K562 (cell line): Measurements from ENCODE around the gene AGPAT2. TPM values are rescaled to one million over a fixed set of nuclear protein-coding genes. Genes with fewer than 3 reads are reported as not detected.

Source experiments
- ATF2 ChIP-seq: sonication (generic); formaldehyde crosslinking; IDR thresholded peaks from 2 replicates; pipeline ENCODE4 v1.8.1; 2022; ENCODE audit warnings: missing genetic modification reagents
- CCNT2 ChIP-seq: IDR thresholded peaks from 2 replicates; pipeline ENCODE4 v1.6.1; 2011; ENCODE audit warnings: borderline replicate concordance, low read depth, mild to moderate bottlenecking, moderate library complexity, mixed read lengths, low read length; ENCODE audit not compliant: insufficient read length; ENCODE audit errors: extremely low read depth
- DACH1 ChIP-seq: fragments of 450-650 bp; IDR thresholded peaks from 2 replicates; pipeline ENCODE4 v1.6.1; 2018; ENCODE audit not compliant: partially characterized antibody
- ESRRA ChIP-seq: fragments of 450-650 bp; IDR thresholded peaks from 2 replicates; pipeline ENCODE4 v1.6.1; 2014; ENCODE audit warnings: low read depth, mild to moderate bottlenecking, moderate library complexity, borderline replicate concordance
- EWSR1 ChIP-seq: fragments of 450-650 bp; IDR thresholded peaks from 2 replicates; pipeline ENCODE4 v1.6.1; 2018; ENCODE audit warnings: borderline replicate concordance, mild to moderate bottlenecking, low read depth, moderate library complexity; ENCODE audit not compliant: partially characterized antibody
- IRF9 ChIP-seq: fragments of 450-650 bp; IDR thresholded peaks from 2 replicates; pipeline ENCODE4 v1.6.1; 2016; ENCODE audit warnings: missing biosample characterization, missing genetic modification characterization
- NR3C1 ChIP-seq: sonication (generic); formaldehyde crosslinking; IDR thresholded peaks from 2 replicates; pipeline ENCODE4 v1.8.1; 2022; ENCODE audit warnings: missing genetic modification reagents
- RBM22 ChIP-seq: fragments of 200-400 bp; formaldehyde crosslinking; IDR thresholded peaks from 2 replicates; pipeline ENCODE4 v1.6.1; 2018; ENCODE audit warnings: low read length, low read depth; ENCODE audit not compliant: poor library complexity, severe bottlenecking
- XRCC3 ChIP-seq: fragments of 450-650 bp; IDR thresholded peaks from 2 replicates; pipeline ENCODE4 v1.6.1; 2017; ENCODE audit warnings: mild to moderate bottlenecking, moderate library complexity
- ZNF184 ChIP-seq: sonication (generic); formaldehyde crosslinking; IDR thresholded peaks from 2 replicates; pipeline ENCODE4 v1.5.0; 2020; ENCODE audit warnings: missing genetic modification reagents
- ZNF253 ChIP-seq: fragments of 250-450 bp; sonication (Bioruptor Pico); conservative IDR thresholded peaks from 2 replicates; pipeline ENCODE4 v1.6.1; 2021; ENCODE audit warnings: mild to moderate bottlenecking
- ZNF274 ChIP-seq: IDR thresholded peaks from 2 replicates; pipeline ENCODE4 v1.6.1; 2011; ENCODE audit warnings: low read depth, mild to moderate bottlenecking, low read length, moderate library complexity, borderline replicate concordance
- ZNF280A ChIP-seq: fragments of 450-650 bp; IDR thresholded peaks from 2 replicates; pipeline ENCODE4 v1.6.1; 2018; ENCODE audit warnings: mild to moderate bottlenecking, low read depth; ENCODE audit not compliant: partially characterized antibody
- ZNF449 ChIP-seq: fragments of 250-450 bp; sonication (Bioruptor Pico); IDR thresholded peaks from 2 replicates; pipeline ENCODE4 v1.8.0; 2022; ENCODE audit warnings: moderate library complexity, mild to moderate bottlenecking, inconsistent platforms
- polyA plus RNA-seq, 8 experiments: library from polyadenylated mRNA; depleted of rRNA in 4 of 8; stranded (reverse) in 5 of 8; unstranded in 3 of 8; fragments of >200 nt; fragmentation: Nextera tagmentation in 2 of 8; fragmentation: Illumina TruSeq in 1 of 8; extraction: Ambion mirVana in 2 of 8; extraction: Trizol in 1 of 8; gene quantifications; 2 replicates each; pipeline versions ENCODE4 v1.2.1 to v1.2.3, GENCODE V29; 2011 to 2014; ENCODE audit warnings: inconsistent platforms in 1 of 8, missing spikeins in 1 of 8
- total RNA-seq, 7 experiments: library from RNA; depleted of rRNA in 6 of 7; stranded (reverse); fragments of >200 nt in 6 of 7; fragmentation: Illumina TruSeq in 2 of 7; extraction: Trizol in 2 of 7; gene quantifications; 2 replicates each; pipeline versions ENCODE4 v1.2.1 to v1.2.3, GENCODE V29; 2011 to 2021; ENCODE audit warnings: low replicate concordance in 1 of 7
- TF ChIP-seq, protein P1 (sequence below), 2 experiments: fragments of 450-650 bp; IDR thresholded peaks; 2 replicates each; pipeline ENCODE4 v1.6.1; 2016

The AGPAT2 gene
- total and polyA plus RNA-seq, 9 of the 15 experiments (the other 6 are each of a cell fraction or from before 2014, with no cell fraction given) = 0.13 to 54.5 (median 23.9) TPM

- TF ChIP-seq CCNT2 = no peak
- no peak for TF ChIP-seq DACH1
- no peak for TF ChIP-seq ZNF280A
- TF ChIP-seq NR3C1 (CRISPR knock-in tag) = no peak
- TF ChIP-seq ESRRA = no peak
- no peak for TF ChIP-seq ZNF184 (CRISPR knock-in tag)
- no peak for TF ChIP-seq ZNF253 (CRISPR knock-in tag)
- TF ChIP-seq XRCC3 = no peak
- TF ChIP-seq EWSR1 = no peak
- TF ChIP-seq ZNF274 = no peak
- TF ChIP-seq IRF9 = no peak
- TF ChIP-seq ZNF449 = no peak
- no peak for TF ChIP-seq ATF2 (CRISPR knock-in tag)
- TF ChIP-seq RBM22 = peak; percentile 39
- TF ChIP-seq, protein P1, sequence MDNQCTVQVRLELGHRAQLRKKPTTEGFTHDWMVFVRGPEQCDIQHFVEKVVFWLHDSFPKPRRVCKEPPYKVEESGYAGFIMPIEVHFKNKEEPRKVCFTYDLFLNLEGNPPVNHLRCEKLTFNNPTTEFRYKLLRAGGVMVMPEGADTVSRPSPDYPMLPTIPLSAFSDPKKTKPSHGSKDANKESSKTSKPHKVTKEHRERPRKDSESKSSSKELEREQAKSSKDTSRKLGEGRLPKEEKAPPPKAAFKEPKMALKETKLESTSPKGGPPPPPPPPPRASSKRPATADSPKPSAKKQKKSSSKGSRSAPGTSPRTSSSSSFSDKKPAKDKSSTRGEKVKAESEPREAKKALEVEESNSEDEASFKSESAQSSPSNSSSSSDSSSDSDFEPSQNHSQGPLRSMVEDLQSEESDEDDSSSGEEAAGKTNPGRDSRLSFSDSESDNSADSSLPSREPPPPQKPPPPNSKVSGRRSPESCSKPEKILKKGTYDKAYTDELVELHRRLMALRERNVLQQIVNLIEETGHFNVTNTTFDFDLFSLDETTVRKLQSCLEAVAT (IDR thresholded peaks at IDR 0.05) = 0 out of 4 replicates have a peak, but pooled peaks of 1 of the 2 experiments have one; percentile 47
Observed at GRCh38 chr9:136670576-136671253, 16.5 kb downstream of the AGPAT2 start (continued).
